Measurements from ENCODE around the gene KIF25.

The KIF25 gene

GRCh38 chr6:168089186-168090063 lies 92.0 kb downstream of the KIF25 start:
- no peak for DNase-seq (ENCODE audit: low read depth)

GRCh38 chr6:168090064-168090690 lies 92.7 kb downstream of the KIF25 start:
- DNase-seq (ENCODE audit: low read depth): no peak

GRCh38 chr6:168090706-168091105 lies 93.2 kb downstream of the KIF25 start:
- DNase-seq (ENCODE audit: low read depth): no peak

GRCh38 chr6:168091381-168092264 lies 94.2 kb downstream of the KIF25 start:
- no peak for DNase-seq (ENCODE audit: low read depth)

DNA sequence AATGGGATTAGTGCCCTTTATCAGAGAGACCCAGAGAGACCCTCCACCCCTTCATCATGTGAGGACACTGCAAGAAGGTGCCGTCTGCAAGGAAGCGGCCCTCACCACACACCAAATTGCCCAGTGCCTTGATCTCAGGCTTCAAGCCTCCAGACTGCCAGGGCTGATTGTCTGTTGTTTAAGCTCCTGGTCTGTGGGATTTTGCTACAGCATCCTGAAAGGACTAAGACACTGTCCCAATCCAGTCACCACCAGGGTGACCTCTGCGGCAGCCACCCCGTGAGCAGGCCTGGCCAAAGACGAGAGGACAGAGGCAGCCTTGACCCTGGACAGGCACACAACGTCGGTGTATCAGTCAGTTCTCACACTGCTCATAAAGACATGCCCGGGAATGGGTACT lies 95.1 kb downstream of the KIF25 start:
- DNase-seq (ENCODE audit: low read depth): no peak

DNA sequence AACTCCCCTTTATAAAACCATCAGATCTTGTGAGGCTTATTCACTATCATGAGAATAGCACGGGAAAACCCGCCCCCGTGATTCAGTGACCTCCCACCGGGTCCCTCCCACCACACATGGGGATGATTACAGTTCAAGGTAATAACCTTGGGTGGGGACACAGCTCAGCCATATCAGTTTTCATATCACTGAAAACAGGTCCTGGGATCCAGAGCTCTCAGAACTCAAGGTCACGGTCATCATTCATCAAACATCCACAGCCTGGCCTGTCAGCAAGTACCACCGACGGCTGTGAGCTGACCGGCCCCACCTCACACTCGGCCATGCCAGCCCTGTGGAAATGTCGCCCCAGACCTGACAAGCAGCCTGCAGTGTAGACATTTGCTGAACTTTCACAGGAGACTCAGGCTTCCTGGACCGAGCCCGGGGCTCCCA lies 95.6 kb downstream of the KIF25 start:
- DNase-seq (ENCODE audit: low read depth): no peak

- DNase-seq (ENCODE audit: low read depth): no peak
Measured at GRCh38 chr6:168093634-168094033, 96.2 kb downstream of the KIF25 start.

All from ELR (cell line).